ENCODE data around the gene KCNQ5. TPM values are rescaled to one million over a fixed set of nuclear protein-coding genes. Genes with fewer than 3 reads are reported as not detected.

Gene KCNQ5
- total and polyA plus RNA-seq, 2 of the 8 experiments (the other 6 are each of a cell fraction or from before 2014, with no cell fraction given), result 0.83 to 1.2 TPM

- ChIA-PET POLR2A (ENCODE audit: partially characterized antibody) (no interaction called here), CTCF (ENCODE audit: partially characterized antibody) (interaction anchor here (0.6 to 1.0 kb wide), 2 partner anchors 9 to 43 kb away, joined by 3 read pairs; no protein-coding TSS in a partner anchor)
- TF ChIP-seq TAF7 (optimal IDR thresholded peaks at IDR 0.05; ENCODE audit: borderline replicate concordance, low read depth, low read length) (no peak), TEAD4 (IDR thresholded peaks at IDR 0.05; ENCODE audit: low read depth, low read length) (no peak), MAX (IDR thresholded peaks at IDR 0.05) (no peak), KDM1A (IDR thresholded peaks at IDR 0.05; ENCODE audit: borderline replicate concordance, low read length) (no peak)
- H3K27ac ChIP-seq (ENCODE audit: low read depth, low read length), result no peak overlapping the region
- H4K5ac ChIP-seq (ENCODE audit: insufficient read length, low read depth, low read length), result no peak overlapping the region
- H3K4ac ChIP-seq (replicated peaks; ENCODE audit: insufficient read length, low read depth, low read length), result no peak overlapping the region
- no peak overlapping the region for H4K91ac ChIP-seq (replicated peaks; ENCODE audit: insufficient read length, low read length)
- H3K4me1 ChIP-seq (replicated peaks in 1 of 4; ENCODE audit: control insufficient read depth in 3 of 4, insufficient read depth in 4 of 4, low read length in 3 of 4), result no peaks in the 10 kb centered on the region
- H2AK5ac ChIP-seq (ENCODE audit: low read depth, low read length), result no peak overlapping the region
- no peak overlapping the region for H2BK15ac ChIP-seq (ENCODE audit: low read length)
- H3K9ac ChIP-seq (replicated peaks in 1 of 4; ENCODE audit: extremely low read depth in 1 of 4, low read depth in 3 of 4, low read length in 3 of 4), result no peak overlapping the region
- H3K23ac ChIP-seq (ENCODE audit: insufficient read length), result no peak overlapping the region
- no peak overlapping the region for H2BK5ac ChIP-seq (ENCODE audit: low read depth, low read length)
- H3K27me3 ChIP-seq (replicated peaks in 1 of 4; ENCODE audit: control insufficient read depth in 3 of 4, extremely low read depth in 1 of 4, insufficient read depth in 3 of 4, low read length in 3 of 4), result no peaks in the 10 kb centered on the region
- no peaks in the 10 kb centered on the region for H3K9me3 ChIP-seq (ENCODE audit: insufficient read depth in 2 of 2, low read depth in 1 of 2, low read length in 1 of 2)
- 91% methylated on average over 5 of the region's 5 CpGs; no CpG with 5 or more reads in 1 of the 2 experiments for WGBS, 2 experiments (ENCODE audit: extremely low coverage in 1 of 2, insufficient coverage in 1 of 2, insufficient read length in 1 of 2, insufficient replicate concordance in 2 of 2, low coverage in 1 of 2, low lambda C conversion rate in 2 of 2, missing lambda C conversion rate in 1 of 2)
- no peak overlapping the region for H3K56ac ChIP-seq (replicated peaks; ENCODE audit: insufficient read length, low read depth, low read length)
- no peaks in the 10 kb centered on the region for H4K20me1 ChIP-seq (replicated peaks in 1 of 2; ENCODE audit: control insufficient read depth in 1 of 2, insufficient read depth in 2 of 2, low read length in 2 of 2)
- no peaks in the 10 kb centered on the region for H3K79me1 ChIP-seq (ENCODE audit: low read depth, low read length)
- H3K14ac ChIP-seq (ENCODE audit: insufficient read length), result no peak overlapping the region
- H2BK20ac ChIP-seq (ENCODE audit: low read length), result no peak overlapping the region
- no peak for FAIRE-seq
- no peak overlapping the region for H2BK120ac ChIP-seq (replicated peaks; ENCODE audit: low read depth, low read length)
- no peak overlapping the region for H2BK12ac ChIP-seq (ENCODE audit: low read depth, low read length)
- no peak for DNase-seq (ENCODE audit: low read depth in 1 of 2, low spot score in 2 of 2)
- no peak overlapping the region for H4K8ac ChIP-seq (ENCODE audit: extremely low read depth, insufficient read depth, low read length)
- no peak overlapping the region for H3K4me2 ChIP-seq (ENCODE audit: insufficient read depth in 1 of 2, low read depth in 2 of 2, low read length in 2 of 2)
- H3K4me3 ChIP-seq (ENCODE audit: extremely low read depth in 1 of 4, insufficient read depth in 2 of 4, low read depth in 3 of 4, low read length in 4 of 4), result no peak overlapping the region
- no peak overlapping the region for H2AFZ ChIP-seq (ENCODE audit: low read length)
- no peaks in the 10 kb centered on the region for H3K23me2 ChIP-seq (ENCODE audit: low read depth, low read length)
- H3K36me3 ChIP-seq (ENCODE audit: control insufficient read depth in 2 of 4, insufficient read depth in 4 of 4, low read length in 3 of 4), result no peaks in the 10 kb centered on the region
- H3K79me2 ChIP-seq (ENCODE audit: control insufficient read depth in 1 of 2, insufficient read depth in 2 of 2, low read length in 2 of 2), result no peaks in the 10 kb centered on the region
- no peak overlapping the region for H3K18ac ChIP-seq (ENCODE audit: extremely low read depth, low read length)
Measured at GRCh38 chr6:72659754-72660153, 37.9 kb downstream of the KCNQ5 start.

Data from H1 (cell line).